HepG2 (cell line): ENCODE measurements around the gene C16orf87. TPM values are rescaled to one million over a fixed set of nuclear protein-coding genes. Genes with fewer than 3 reads are reported as not detected.

Experiments
- ATAC-seq: fragments of 200-7000 bp; cut with Tn5 transposase; 3 replicates; pipeline ENCODE4 v1.9.1; 2020; ENCODE audit warnings: mild to moderate bottlenecking, moderate library complexity
- BruUV-seq: library from RNA; stranded (reverse); fragments of 400-500 nt; replicated peaks from 2 replicates; lab custom pipeline; 2021; lab: Mats Ljungman, UMichigan
- CTCF ChIA-PET: fragments of 300-600 bp; formaldehyde crosslinking; extraction: SDS; loops from one replicate; lab custom pipeline; 2021; ENCODE audit warnings: low total read pairs, inconsistent platforms, low intra/inter-chr PET ratio; lab: Yijun Ruan, JAX
- POLR2A ChIA-PET: fragments of 350-600 bp; sonication (Branson Sonifier 250); formaldehyde crosslinking; loops from one replicate; lab custom pipeline; 2020; ENCODE audit warnings: antibody characterized with exemption, inconsistent platforms; lab: Yijun Ruan, JAX
- DNase-seq: peaks from one replicate; pipeline ENCODE4 v3.0.0-alpha.2; 2015; ENCODE audit warnings: low spot score
- FAIRE-seq: peaks from 3 replicates; lab custom pipeline; 2011; peaks lifted over from hg19 to GRCh38; lab: Jason Lieb, UNC
- H2AFZ ChIP-seq: one replicate; pipeline ENCODE4 v1.6.1; 2011; ENCODE audit warnings: low read length, inconsistent platforms
- H3K27ac ChIP-seq: fragments of 300-600 bp; 3 replicates; pipeline ENCODE4 v1.8.0; 2011; ENCODE audit warnings: mixed run types, mild to moderate bottlenecking, mixed read lengths, low read length, inconsistent platforms; ENCODE audit not compliant: insufficient read depth; ENCODE audit errors: extremely low read length
- H3K27me3 ChIP-seq, 2 experiments: fragments of 200-600 bp in 1 of 2; 2 replicates in 1 of 2; 3 replicates in 1 of 2; pipeline versions ENCODE4 v1.6.0 to v1.8.0; 2011; ENCODE audit warnings: low read length in 2 of 2, mild to moderate bottlenecking in 2 of 2, moderate library complexity in 2 of 2, inconsistent platforms in 1 of 2; ENCODE audit not compliant: insufficient read depth in 2 of 2, control insufficient read depth in 1 of 2
- H3K36me3 ChIP-seq, 2 experiments: fragments of 200-600 bp in 1 of 2; replicated peaks in 1 of 2; 2 replicates in 1 of 2; 3 replicates in 1 of 2; pipeline versions ENCODE4 v1.5.1 to v1.8.0; 2011; ENCODE audit warnings: low read length in 2 of 2, inconsistent platforms in 1 of 2; ENCODE audit not compliant: insufficient read depth in 2 of 2, control insufficient read depth in 1 of 2
- H3K4me1 ChIP-seq: 2 replicates; pipeline ENCODE4 v1.5.1; 2012; ENCODE audit warnings: low read length, inconsistent platforms; ENCODE audit not compliant: insufficient read depth
- H3K4me2 ChIP-seq: 2 replicates; pipeline ENCODE4 v1.6.0; 2011; ENCODE audit warnings: low read depth, low read length, inconsistent platforms
- H3K4me3 ChIP-seq, 3 experiments: fragments of 200-600 bp in 1 of 3; sonication (generic), shearing (Covaris generic) in 1 of 3; replicated peaks in 1 of 3; 2 replicates each; pipeline ENCODE4 v1.5.1; 2011 to 2016; ENCODE audit warnings: low read length in 3 of 3, inconsistent platforms in 2 of 3, low read depth in 2 of 3, mild to moderate bottlenecking in 2 of 3, control low read depth in 1 of 3, mixed read lengths in 1 of 3; ENCODE audit not compliant: insufficient read depth in 1 of 3
- H3K79me2 ChIP-seq: one replicate; pipeline ENCODE4 v1.6.1; 2011; ENCODE audit warnings: low read length, inconsistent platforms; ENCODE audit not compliant: insufficient read depth
- H3K9ac ChIP-seq: 2 replicates; pipeline ENCODE4 v1.6.0; 2011; ENCODE audit warnings: mild to moderate bottlenecking, low read depth, low read length, inconsistent platforms; ENCODE audit not compliant: insufficient read depth
- H3K9me3 ChIP-seq: 2 replicates; pipeline ENCODE4 v1.5.1; 2012; ENCODE audit warnings: mild to moderate bottlenecking, low read length
- H4K20me1 ChIP-seq: 2 replicates; pipeline ENCODE4 v1.6.0; 2011; ENCODE audit warnings: inconsistent platforms, mild to moderate bottlenecking, low read length, moderate library complexity; ENCODE audit not compliant: insufficient read depth
- BCL6 ChIP-seq: IDR thresholded peaks from 2 replicates; pipeline ENCODE4 v1.6.1; 2016; ENCODE audit warnings: missing genetic modification reagents, missing compliant biosample characterization
- RFXAP ChIP-seq: sonication (generic); formaldehyde crosslinking; IDR thresholded peaks from 2 replicates; pipeline ENCODE4 v1.4.0; 2020; ENCODE audit warnings: missing genetic modification reagents, borderline replicate concordance
- ZEB1 ChIP-seq: IDR thresholded peaks from 2 replicates; pipeline ENCODE4 v1.6.1; 2012; ENCODE audit warnings: mild to moderate bottlenecking, low read depth, inconsistent platforms; ENCODE audit not compliant: insufficient replicate concordance
- ZNF343 ChIP-seq: sonication (generic); formaldehyde crosslinking; IDR thresholded peaks from 2 replicates; pipeline ENCODE4 v1.4.0; 2020; ENCODE audit warnings: mild to moderate bottlenecking, missing genetic modification reagents
- ZNF510 ChIP-seq: sonication (generic); formaldehyde crosslinking; IDR thresholded peaks from 2 replicates; pipeline ENCODE4 v1.4.0; 2020; ENCODE audit warnings: low read depth, mild to moderate bottlenecking, missing genetic modification reagents
- ZNF530 ChIP-seq: sonication (generic); formaldehyde crosslinking; IDR thresholded peaks from 2 replicates; pipeline ENCODE4 v1.5.0; 2020; ENCODE audit warnings: low read depth, mild to moderate bottlenecking, missing genetic modification reagents
- ZNF552 ChIP-seq: sonication (generic); formaldehyde crosslinking; IDR thresholded peaks from 2 replicates; pipeline ENCODE4 v1.9.0; 2022; ENCODE audit warnings: missing genetic modification reagents, mild to moderate bottlenecking, borderline replicate concordance
- ZNF558 ChIP-seq: sonication (generic); formaldehyde crosslinking; IDR thresholded peaks from 2 replicates; pipeline ENCODE4 v1.9.0; 2022; ENCODE audit warnings: mild to moderate bottlenecking, missing genetic modification reagents, borderline replicate concordance
- ZNF615 ChIP-seq: sonication (generic); formaldehyde crosslinking; IDR thresholded peaks from 2 replicates; pipeline ENCODE4 v1.5.0; 2020; ENCODE audit warnings: mild to moderate bottlenecking, missing genetic modification reagents, borderline replicate concordance
- ZNF772 ChIP-seq: sonication (generic); formaldehyde crosslinking; IDR thresholded peaks from 2 replicates; pipeline ENCODE4 v1.5.0; 2020; ENCODE audit warnings: mild to moderate bottlenecking, missing genetic modification reagents
- WGBS: methylation state at CpG from one replicate; pipeline ENCODE4 v1.1.6; 2017; ENCODE audit warnings: low lambda C conversion rate; 5-methylcytosine and 5-hydroxymethylcytosine counted together
- in situ Hi-C: cut with HindIII; loops from 2 replicates; pipeline ENCODE4 v1.10.0; 2017; ENCODE audit warnings: low pct_unique_long_range_greater_than_20kb; ENCODE audit not compliant: extremely low pct_ligation_motif_present
- intact Hi-C: fragments of 100-400 bp; cut with micrococcal nuclease; formaldehyde crosslinking; loops from one replicate; pipeline ENCODE4 v1.10.0; 2022; ENCODE audit not compliant: unreplicated experiment
- polyA plus RNA-seq, 8 experiments: library from polyadenylated mRNA; depleted of rRNA in 3 of 8; stranded (reverse) in 7 of 8; unstranded in 1 of 8; fragments of >200 nt; fragmentation: Illumina TruSeq in 4 of 8; extraction: Trizol in 4 of 8; gene quantifications; 2 replicates each; pipeline versions ENCODE4 v1.2.1 to v1.2.3, GENCODE V29; 2011 to 2016; ENCODE audit warnings: low read depth in 4 of 8, missing spikeins in 1 of 8, mixed read lengths in 1 of 8; ENCODE audit not compliant: insufficient read depth in 1 of 8
- total RNA-seq, 5 experiments: library from RNA; depleted of rRNA; stranded (reverse); fragments of >200 nt; fragmentation: Illumina TruSeq; extraction: Trizol; gene quantifications; 2 replicates each; pipeline ENCODE4 v1.2.3, GENCODE V29; 2016; ENCODE audit warnings: low read depth in 1 of 5
- TF ChIP-seq, protein P1 (sequence below): sonication (generic); formaldehyde crosslinking; IDR thresholded peaks from 2 replicates; pipeline ENCODE4 v1.4.0; 2020; ENCODE audit warnings: missing genetic modification reagents, borderline replicate concordance
- TF ChIP-seq, protein P2 (sequence below): fragments of 450-650 bp; IDR thresholded peaks from 2 replicates; pipeline ENCODE4 v1.6.1; 2016
- TF ChIP-seq, protein P3 (sequence below): sonication (generic); formaldehyde crosslinking; IDR thresholded peaks from 2 replicates; pipeline ENCODE4 v1.5.0; 2020; ENCODE audit warnings: missing genetic modification reagents, mild to moderate bottlenecking, borderline replicate concordance

C16orf87 gene
- total and polyA plus RNA-seq, 2 of the 13 experiments (the other 11 are each of a cell fraction or from before 2014, with no cell fraction given): 8.6 to 19.5 TPM

DNA sequence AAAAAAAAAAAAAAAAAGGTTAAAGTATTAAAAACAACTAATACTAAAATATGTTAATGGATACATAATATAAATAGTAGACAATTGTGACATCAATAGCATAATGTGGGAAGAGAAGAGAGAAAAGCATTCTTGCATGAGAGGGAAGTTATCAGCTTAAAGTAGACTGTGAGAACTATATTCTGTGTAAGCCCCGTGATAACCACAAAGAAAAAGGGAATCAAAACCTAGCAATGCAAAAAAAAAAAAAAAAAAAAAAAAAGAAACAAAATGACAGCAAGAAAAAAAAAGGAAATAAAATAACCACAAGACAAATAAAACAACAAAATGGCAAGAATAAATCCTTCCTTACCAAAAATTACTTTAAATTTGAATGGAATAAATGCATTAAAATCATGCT, 43.1 kb downstream of the C16orf87 start:
- intact Hi-C loops: loop anchor here (5.0 kb wide), 1 partner anchor 41 kb away; the partner anchor contains the start of gene MYLK3
- Histone ChIP-seq H3K36me3 (no peaks in the 10 kb centered on the region), H3K4me3 (no peak overlapping the region), H3K4me2 (no peak overlapping the region), H4K20me1 (no peaks in the 10 kb centered on the region), H3K4me1 (peaks cover 41% of the 10 kb centered on the region)
- POLR2A ChIA-PET: no interaction called here
- no peak for FAIRE-seq
- TF ChIP-seq, protein P1, sequence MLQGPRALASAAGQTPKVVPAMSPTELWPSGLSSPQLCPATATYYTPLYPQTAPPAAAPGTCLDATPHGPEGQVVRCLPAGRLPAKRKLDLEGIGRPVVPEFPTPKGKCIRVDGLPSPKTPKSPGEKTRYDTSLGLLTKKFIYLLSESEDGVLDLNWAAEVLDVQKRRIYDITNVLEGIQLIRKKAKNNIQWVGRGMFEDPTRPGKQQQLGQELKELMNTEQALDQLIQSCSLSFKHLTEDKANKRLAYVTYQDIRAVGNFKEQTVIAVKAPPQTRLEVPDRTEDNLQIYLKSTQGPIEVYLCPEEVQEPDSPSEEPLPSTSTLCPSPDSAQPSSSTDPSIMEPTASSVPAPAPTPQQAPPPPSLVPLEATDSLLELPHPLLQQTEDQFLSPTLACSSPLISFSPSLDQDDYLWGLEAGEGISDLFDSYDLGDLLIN (CRISPR knock-in tag): no peak
- TF ChIP-seq ZNF772 (CRISPR knock-in tag): no peak
- TF ChIP-seq ZNF510 (CRISPR knock-in tag): no peak
- no peak for TF ChIP-seq ZEB1
- TF ChIP-seq ZNF558 (CRISPR knock-in tag): no peak
- TF ChIP-seq, all 625 proteins: peak for 0
- ATAC-seq (no peak), DNase-seq (no peak)
- in situ Hi-C loops: no loop called here
- Histone ChIP-seq H3K9ac (no peak overlapping the region), H3K9me3 (no peaks in the 10 kb centered on the region), H3K27ac (no peak overlapping the region), H3K79me2 (no peaks in the 10 kb centered on the region), H3K27me3 (no peaks in the 10 kb centered on the region), H2AFZ (no peak overlapping the region)
- 87% methylated on average over 1 of the region's 1 CpG for WGBS
- CTCF ChIA-PET: no interaction called here
- BruUV-seq: no TSS peak

DNA sequence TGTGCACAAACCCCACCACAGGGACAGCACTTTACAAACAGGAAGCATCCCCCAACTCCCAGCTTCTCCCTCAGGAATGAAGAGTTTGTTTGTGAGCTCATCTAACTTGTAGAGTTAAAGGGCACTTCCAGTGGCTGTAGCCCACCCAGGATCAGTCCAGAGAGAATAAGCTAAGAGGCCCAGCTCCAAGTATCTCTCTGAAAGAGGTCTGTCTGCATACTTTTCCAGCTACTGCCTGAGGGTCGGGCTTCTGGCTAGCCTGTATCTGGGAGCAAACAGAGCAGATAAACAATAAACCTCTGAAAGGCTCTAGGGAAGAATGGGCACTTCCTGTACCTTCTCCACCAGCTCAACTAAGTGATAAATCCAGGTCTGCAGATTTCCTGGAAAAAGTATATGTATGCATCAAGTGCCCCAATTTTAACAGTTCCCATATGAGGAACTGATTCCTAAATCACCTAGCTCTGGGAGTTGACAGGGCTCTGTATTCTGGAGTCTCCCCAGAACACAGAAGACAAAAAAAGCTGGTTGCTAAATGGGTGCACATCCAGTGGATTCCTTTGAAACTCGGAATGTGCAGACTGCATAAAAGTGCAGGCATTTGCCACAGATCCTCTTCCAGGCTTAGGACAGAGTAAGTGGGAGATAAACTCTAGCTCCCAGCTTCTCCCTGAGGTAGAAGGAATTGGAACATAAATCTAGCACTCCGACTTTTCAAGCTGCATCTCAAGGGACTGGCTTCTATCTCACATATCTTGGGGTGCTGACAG, 45.7 kb downstream of the C16orf87 start:
- Histone ChIP-seq H2AFZ (no peak overlapping the region), H4K20me1 (no peaks in the 10 kb centered on the region), H3K27me3 (no peaks in the 10 kb centered on the region), H3K9me3 (no peaks in the 10 kb centered on the region), H3K36me3 (no peaks in the 10 kb centered on the region), H3K79me2 (no peaks in the 10 kb centered on the region), H3K4me2 (0 out of 2 replicates have a peak overlapping the region, but pooled peaks have one; percentile 25), H3K4me3 (no peak overlapping the region), H3K9ac (no peak overlapping the region), H3K27ac (no peak overlapping the region), H3K4me1 (peaks cover 32% of the 10 kb centered on the region)
- DNase-seq: no peak
- no peak for FAIRE-seq
- ChIA-PET CTCF (no interaction called here), POLR2A (no interaction called here)
- 16% methylated on average over 3 of the region's 3 CpGs for WGBS
- BruUV-seq: no TSS peak
- intact Hi-C loops: loop anchor here (5.0 kb wide), 1 partner anchor 38 kb away; the partner anchor contains the start of gene MYLK3
- in situ Hi-C loops: no loop called here
- peak; percentile 23 for ATAC-seq
- TF ChIP-seq, protein P2, sequence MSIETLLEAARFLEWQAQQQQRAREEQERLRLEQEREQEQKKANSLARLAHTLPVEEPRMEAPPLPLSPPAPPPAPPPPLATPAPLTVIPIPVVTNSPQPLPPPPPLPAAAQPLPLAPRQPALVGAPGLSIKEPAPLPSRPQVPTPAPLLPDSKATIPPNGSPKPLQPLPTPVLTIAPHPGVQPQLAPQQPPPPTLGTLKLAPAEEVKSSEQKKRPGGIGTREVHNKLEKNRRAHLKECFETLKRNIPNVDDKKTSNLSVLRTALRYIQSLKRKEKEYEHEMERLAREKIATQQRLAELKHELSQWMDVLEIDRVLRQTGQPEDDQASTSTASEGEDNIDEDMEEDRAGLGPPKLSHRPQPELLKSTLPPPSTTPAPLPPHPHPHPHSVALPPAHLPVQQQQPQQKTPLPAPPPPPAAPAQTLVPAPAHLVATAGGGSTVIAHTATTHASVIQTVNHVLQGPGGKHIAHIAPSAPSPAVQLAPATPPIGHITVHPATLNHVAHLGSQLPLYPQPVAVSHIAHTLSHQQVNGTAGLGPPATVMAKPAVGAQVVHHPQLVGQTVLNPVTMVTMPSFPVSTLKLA: no peak
- TF ChIP-seq RFXAP (CRISPR knock-in tag) (no peak), ZNF552 (CRISPR knock-in tag) (no peak), BCL6 (CRISPR knock-in tag) (no peak), ZNF615 (no peak), ZNF343 (CRISPR knock-in tag) (no peak), ZNF530 (CRISPR knock-in tag) (no peak)
- TF ChIP-seq, protein P3, sequence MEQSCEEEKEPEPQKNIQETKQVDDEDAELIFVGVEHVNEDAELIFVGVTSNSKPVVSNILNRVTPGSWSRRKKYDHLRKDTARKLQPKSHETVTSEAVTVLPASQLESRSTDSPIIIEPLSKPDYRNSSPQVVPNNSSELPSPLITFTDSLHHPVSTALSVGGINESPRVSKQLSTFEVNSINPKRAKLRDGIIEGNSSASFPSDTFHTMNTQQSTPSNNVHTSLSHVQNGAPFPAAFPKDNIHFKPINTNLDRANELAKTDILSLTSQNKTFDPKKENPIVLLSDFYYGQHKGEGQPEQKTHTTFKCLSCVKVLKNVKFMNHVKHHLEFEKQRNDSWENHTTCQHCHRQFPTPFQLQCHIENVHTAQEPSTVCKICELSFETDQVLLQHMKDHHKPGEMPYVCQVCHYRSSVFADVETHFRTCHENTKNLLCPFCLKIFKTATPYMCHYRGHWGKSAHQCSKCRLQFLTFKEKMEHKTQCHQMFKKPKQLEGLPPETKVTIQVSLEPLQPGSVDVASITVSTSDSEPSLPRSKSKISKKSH (CRISPR knock-in tag): no peak
